ENCODE data around the gene MIS18A. TPM values are rescaled to one million over a fixed set of nuclear protein-coding genes. Genes with fewer than 3 reads are reported as not detected.
"Not testable (repeated sequence)": the region's sequence is repeated elsewhere in the genome, so short reads cannot be mapped to it uniquely, and the experiment has no call there.

MIS18A gene
- total RNA-seq, 6 experiments from 2014 or later, result 1.2 to 5.1 (median 2.4) TPM

- no peaks in the 10 kb centered on the region for H3K9me3 ChIP-seq
- ATAC-seq, result no peak
- peaks cover 0 to 42% (median 17%) of the 10 kb centered on the region in 4 donors for H3K36me3 ChIP-seq
- H3K4me1 ChIP-seq, result no peaks in the 10 kb centered on the region
- peak in 1 of 3 donors; percentile 17 for DNase-seq
- H3K27me3 ChIP-seq, result no peaks in the 10 kb centered on the region
- no peak overlapping the region for H3K27ac ChIP-seq
- WGBS (ENCODE audit: insufficient coverage, low coverage, low lambda C conversion rate, missing lambda C conversion rate), result 93% methylated on average over 3 of the region's 6 CpGs
- TF ChIP-seq POLR2A (IDR thresholded peaks at IDR 0.05), result no peak
- TF ChIP-seq, protein P1, sequence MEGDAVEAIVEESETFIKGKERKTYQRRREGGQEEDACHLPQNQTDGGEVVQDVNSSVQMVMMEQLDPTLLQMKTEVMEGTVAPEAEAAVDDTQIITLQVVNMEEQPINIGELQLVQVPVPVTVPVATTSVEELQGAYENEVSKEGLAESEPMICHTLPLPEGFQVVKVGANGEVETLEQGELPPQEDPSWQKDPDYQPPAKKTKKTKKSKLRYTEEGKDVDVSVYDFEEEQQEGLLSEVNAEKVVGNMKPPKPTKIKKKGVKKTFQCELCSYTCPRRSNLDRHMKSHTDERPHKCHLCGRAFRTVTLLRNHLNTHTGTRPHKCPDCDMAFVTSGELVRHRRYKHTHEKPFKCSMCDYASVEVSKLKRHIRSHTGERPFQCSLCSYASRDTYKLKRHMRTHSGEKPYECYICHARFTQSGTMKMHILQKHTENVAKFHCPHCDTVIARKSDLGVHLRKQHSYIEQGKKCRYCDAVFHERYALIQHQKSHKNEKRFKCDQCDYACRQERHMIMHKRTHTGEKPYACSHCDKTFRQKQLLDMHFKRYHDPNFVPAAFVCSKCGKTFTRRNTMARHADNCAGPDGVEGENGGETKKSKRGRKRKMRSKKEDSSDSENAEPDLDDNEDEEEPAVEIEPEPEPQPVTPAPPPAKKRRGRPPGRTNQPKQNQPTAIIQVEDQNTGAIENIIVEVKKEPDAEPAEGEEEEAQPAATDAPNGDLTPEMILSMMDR (IDR thresholded peaks at IDR 0.05), result no peak
- H3K4me3 ChIP-seq, result no peak overlapping the region
- intact Hi-C loops (cut with DNase I), result no loop called here
These were observed 34.1 kb upstream of the MIS18A start for GRCh38 chr21:32312976-32313375.

- Histone ChIP-seq H3K27me3 (no peaks in the 10 kb centered on the region), H3K4me1 (no peaks in the 10 kb centered on the region), H3K9me3 (no peaks in the 10 kb centered on the region), H3K27ac (no peak overlapping the region), H3K36me3 (peaks cover 0 to 36% (median 15%) of the 10 kb centered on the region in 4 donors), H3K4me3 (no peak overlapping the region)
- peak in 1 of 3 donors; percentile 29 for DNase-seq
- 94% methylated on average over 3 of the region's 5 CpGs for WGBS (ENCODE audit: insufficient coverage, low coverage, low lambda C conversion rate, missing lambda C conversion rate)
- intact Hi-C loops (cut with DNase I), result no loop called here
- no peak for TF ChIP-seq POLR2A (IDR thresholded peaks at IDR 0.05)
- TF ChIP-seq, protein P1 (IDR thresholded peaks at IDR 0.05), result no peak
- ATAC-seq, result no peak
These were observed 33.5 kb upstream of the MIS18A start for GRCh38 chr21:32312326-32312725.

- H3K27me3 ChIP-seq, result no peaks in the 10 kb centered on the region
- peaks cover 0 to 29% (median 13%) of the 10 kb centered on the region in 4 donors for H3K36me3 ChIP-seq
- peak in 2 of 4 donors; percentile 6 to 12 for ATAC-seq
- no peaks in the 10 kb centered on the region for H3K9me3 ChIP-seq
- DNase-seq, result no peak
- no peaks in the 10 kb centered on the region for H3K4me1 ChIP-seq
- TF ChIP-seq POLR2A (IDR thresholded peaks at IDR 0.05), result no peak
- TF ChIP-seq, protein P1 (IDR thresholded peaks at IDR 0.05), result no peak
- no peak overlapping the region for H3K27ac ChIP-seq
- WGBS (ENCODE audit: insufficient coverage, low coverage, low lambda C conversion rate, missing lambda C conversion rate), result 100% methylated on average over 1 of the region's 9 CpGs
- no peak overlapping the region for H3K4me3 ChIP-seq
- intact Hi-C loops (cut with DNase I), result no loop called here
These were observed 32.8 kb upstream of the MIS18A start for GRCh38 chr21:32311621-32312020.

DNA sequence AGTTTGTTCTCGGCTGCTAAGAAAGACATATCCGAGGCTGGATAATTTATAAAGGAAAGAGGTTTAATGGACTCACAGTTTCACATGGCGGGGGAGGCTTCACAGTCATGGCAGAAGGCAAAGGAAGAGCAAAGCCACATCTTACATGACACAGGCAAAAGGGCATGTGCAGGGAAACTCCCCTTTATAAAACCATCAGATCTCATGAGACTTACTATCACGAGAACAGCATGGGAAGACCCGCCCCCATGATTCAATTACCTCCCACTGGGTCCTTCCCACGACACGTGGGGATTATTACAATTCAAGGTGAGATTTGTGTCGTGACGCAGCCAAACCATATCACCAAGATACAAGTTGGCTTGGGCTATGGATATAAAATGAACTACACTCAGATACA, 32.1 kb upstream of the MIS18A start:
- H3K36me3 ChIP-seq, result peaks cover 0 to 23% (median 8%) of the 10 kb centered on the region in 4 donors
- WGBS (ENCODE audit: insufficient coverage, low coverage, low lambda C conversion rate, missing lambda C conversion rate), result 81% methylated on average over 2 of the region's 9 CpGs
- DNase-seq; H3K27ac ChIP-seq; H3K9me3 ChIP-seq; intact Hi-C loops (cut with DNase I); ATAC-seq; H3K4me1 ChIP-seq; H3K4me3 ChIP-seq; H3K27me3 ChIP-seq: not testable (repeated sequence)

GRCh38 chr21:32309906-32310460, 31.1 kb upstream of the MIS18A start:
- DNase-seq (no peak), ATAC-seq (no peak)
- Histone ChIP-seq H3K4me3 (no peak overlapping the region), H3K36me3 (peaks cover 0 to 16% (median 8%) of the 10 kb centered on the region in 4 donors), H3K9me3 (no peaks in the 10 kb centered on the region), H3K27ac (no peak overlapping the region), H3K27me3 (no peaks in the 10 kb centered on the region), H3K4me1 (no peaks in the 10 kb centered on the region)
- intact Hi-C loops (cut with DNase I), result no loop called here
- WGBS (ENCODE audit: insufficient coverage, low coverage, low lambda C conversion rate, missing lambda C conversion rate), result 91% methylated on average over 4 of the region's 7 CpGs
- TF ChIP-seq, protein P1 (IDR thresholded peaks at IDR 0.05), result no peak
- no peak for TF ChIP-seq POLR2A (IDR thresholded peaks at IDR 0.05)
